ENCODE measurements around the gene DNAJC3. TPM values are rescaled to one million over a fixed set of nuclear protein-coding genes. Genes with fewer than 3 reads are reported as not detected.

DNAJC3 gene
- total and polyA plus RNA-seq, 2 of the 8 experiments (the other 6 are each of a cell fraction or from before 2014, with no cell fraction given): 4.3 to 24.1 TPM

- ChIA-PET POLR2A (ENCODE audit: partially characterized antibody) (no interaction called here), CTCF (ENCODE audit: partially characterized antibody) (no interaction called here)
- H4K91ac ChIP-seq (replicated peaks; ENCODE audit: insufficient read length, low read length): no peak overlapping the region
- WGBS, 2 experiments (ENCODE audit: extremely low coverage in 1 of 2, insufficient coverage in 1 of 2, insufficient read length in 1 of 2, insufficient replicate concordance in 2 of 2, low coverage in 1 of 2, low lambda C conversion rate in 2 of 2, missing lambda C conversion rate in 1 of 2): 86% methylated on average over 2 of the region's 2 CpGs; no CpG with 5 or more reads in 1 of the 2 experiments
- no peaks in the 10 kb centered on the region for H3K4me1 ChIP-seq (replicated peaks in 1 of 4; ENCODE audit: control insufficient read depth in 3 of 4, insufficient read depth in 4 of 4, low read length in 3 of 4)
- H4K20me1 ChIP-seq (replicated peaks in 1 of 2; ENCODE audit: control insufficient read depth in 1 of 2, insufficient read depth in 2 of 2, low read length in 2 of 2): no peaks in the 10 kb centered on the region
- H3K9me3 ChIP-seq (ENCODE audit: insufficient read depth in 2 of 2, low read depth in 1 of 2, low read length in 1 of 2): no peaks in the 10 kb centered on the region
- no peak overlapping the region for H2AFZ ChIP-seq (ENCODE audit: low read length)
- no peaks in the 10 kb centered on the region for H3K36me3 ChIP-seq (ENCODE audit: control insufficient read depth in 2 of 4, insufficient read depth in 4 of 4, low read length in 3 of 4)
- H3K9ac ChIP-seq (replicated peaks in 1 of 4; ENCODE audit: extremely low read depth in 1 of 4, low read depth in 3 of 4, low read length in 3 of 4): no peak overlapping the region
- H3K23me2 ChIP-seq (ENCODE audit: low read depth, low read length): no peaks in the 10 kb centered on the region
- H3K23ac ChIP-seq (ENCODE audit: insufficient read length): no peak overlapping the region
- H2BK20ac ChIP-seq (ENCODE audit: low read length): no peak overlapping the region
- no peaks in the 10 kb centered on the region for H3K79me2 ChIP-seq (ENCODE audit: control insufficient read depth in 1 of 2, insufficient read depth in 2 of 2, low read length in 2 of 2)
- no peak overlapping the region for H3K18ac ChIP-seq (ENCODE audit: extremely low read depth, low read length)
- no peak overlapping the region for H3K4ac ChIP-seq (replicated peaks; ENCODE audit: insufficient read length, low read depth, low read length)
- H3K56ac ChIP-seq (replicated peaks; ENCODE audit: insufficient read length, low read depth, low read length): no peak overlapping the region
- H2BK12ac ChIP-seq (ENCODE audit: low read depth, low read length): no peak overlapping the region
- no peak overlapping the region for H2BK5ac ChIP-seq (ENCODE audit: low read depth, low read length)
- H3K27me3 ChIP-seq (replicated peaks in 1 of 4; ENCODE audit: control insufficient read depth in 3 of 4, extremely low read depth in 1 of 4, insufficient read depth in 3 of 4, low read length in 3 of 4): no peaks in the 10 kb centered on the region
- no peak overlapping the region for H4K8ac ChIP-seq (ENCODE audit: extremely low read depth, insufficient read depth, low read length)
- no peak overlapping the region for H4K5ac ChIP-seq (ENCODE audit: insufficient read length, low read depth, low read length)
- no peaks in the 10 kb centered on the region for H3K79me1 ChIP-seq (ENCODE audit: low read depth, low read length)
- FAIRE-seq (no peak), DNase-seq (ENCODE audit: low read depth in 1 of 2, low spot score in 2 of 2) (no peak)
- H2BK15ac ChIP-seq (ENCODE audit: low read length): no peak overlapping the region
- H3K14ac ChIP-seq (ENCODE audit: insufficient read length): no peak overlapping the region
- H3K4me2 ChIP-seq (ENCODE audit: insufficient read depth in 1 of 2, low read depth in 2 of 2, low read length in 2 of 2): no peak overlapping the region
- no peak overlapping the region for H2BK120ac ChIP-seq (replicated peaks; ENCODE audit: low read depth, low read length)
- H2AK5ac ChIP-seq (ENCODE audit: low read depth, low read length): no peak overlapping the region
- no peak overlapping the region for H3K27ac ChIP-seq (ENCODE audit: low read depth, low read length)
- no peak overlapping the region for H3K4me3 ChIP-seq (ENCODE audit: extremely low read depth in 1 of 4, insufficient read depth in 2 of 4, low read depth in 3 of 4, low read length in 4 of 4)
- no peak for TF ChIP-seq RXRA (IDR thresholded peaks at IDR 0.05; ENCODE audit: insufficient read depth, low read depth, low read length)
- no peak for TF ChIP-seq TEAD4 (IDR thresholded peaks at IDR 0.05; ENCODE audit: low read depth, low read length)
- TF ChIP-seq BACH1 (IDR thresholded peaks at IDR 0.05; ENCODE audit: low read length): no peak
- TF ChIP-seq TAF7 (optimal IDR thresholded peaks at IDR 0.05; ENCODE audit: borderline replicate concordance, low read depth, low read length): no peak
- TF ChIP-seq TCF12 (IDR thresholded peaks at IDR 0.05; ENCODE audit: low read depth, low read length): no peak
- no peak for TF ChIP-seq E2F6 (IDR thresholded peaks at IDR 0.05)
- no peak for TF ChIP-seq ATF3 (IDR thresholded peaks at IDR 0.05; ENCODE audit: insufficient read depth, low read depth, low read length)
- TF ChIP-seq HDAC6 (IDR thresholded peaks at IDR 0.05; ENCODE audit: low read depth, low read length): no peak
- no peak for TF ChIP-seq JUN (IDR thresholded peaks at IDR 0.05; ENCODE audit: low read depth, low read length)
Observed at GRCh38 chr13:95752677-95753076, 75.7 kb downstream of the DNAJC3 start.
